ENCODE measurements around the gene MOSPD2.

Gene MOSPD2

GRCh38 chrX:14872851-14873675 lies at the start of gene MOSPD2, which contains the start of gene FANCB:
Gene MOSPD2 (plus strand): TSS chrX:14873421. CDS start chrX:14873529, 108 bp downstream.
Gene FANCB (minus strand): TSS chrX:14873069. CDS start chrX:14865510, 7,559 bp downstream.
- peak; percentile 16 for DNase-seq

- no peak for DNase-seq
Measured at GRCh38 chrX:14825851-14826250, 47.4 kb upstream of the MOSPD2 start.

GRCh38 chrX:14826319-14826718 lies 46.9 kb upstream of the MOSPD2 start:
- DNase-seq, result no peak

GRCh38 chrX:14829643-14830042 lies 43.6 kb upstream of the MOSPD2 start:
- DNase-seq, result no peak

- no peak for DNase-seq
Measured at GRCh38 chrX:14832151-14832550, 41.1 kb upstream of the MOSPD2 start.

GRCh38 chrX:14832586-14832985 lies 40.6 kb upstream of the MOSPD2 start:
- no peak for DNase-seq

GRCh38 chrX:14837155-14837554 lies 36.1 kb upstream of the MOSPD2 start:
- no peak for DNase-seq

- no peak for DNase-seq
Measured at GRCh38 chrX:14843666-14844065, 29.6 kb upstream of the MOSPD2 start.

- no peak for DNase-seq
Measured at GRCh38 chrX:14851526-14851925, 21.7 kb upstream of the MOSPD2 start.

- no peak for DNase-seq
Measured at GRCh38 chrX:14864631-14865030, 8.6 kb upstream of the MOSPD2 start.

GRCh38 chrX:14865201-14865600 lies 8.0 kb upstream of the MOSPD2 start:
- no peak for DNase-seq

- DNase-seq, result no peak
Measured at GRCh38 chrX:14871767-14872166, 1.5 kb upstream of the MOSPD2 start.

- DNase-seq, result no peak
Measured at GRCh38 chrX:14872355-14872754, 866 bp upstream of the MOSPD2 start.

GRCh38 chrX:14873676-14874049 lies 442 bp downstream of the MOSPD2 start:
- DNase-seq, result no peak

GRCh38 chrX:14875624-14876023 lies 2.4 kb downstream of the MOSPD2 start:
- DNase-seq, result no peak

- no peak for DNase-seq
Measured at GRCh38 chrX:14883826-14884225, 10.6 kb downstream of the MOSPD2 start.

GRCh38 chrX:14884714-14885113 lies 11.5 kb downstream of the MOSPD2 start:
- DNase-seq, result no peak

GRCh38 chrX:14886252-14886651 lies 13.0 kb downstream of the MOSPD2 start:
- DNase-seq, result no peak

GRCh38 chrX:14896273-14896672 lies 23.1 kb downstream of the MOSPD2 start:
- no peak for DNase-seq

- no peak for DNase-seq
Measured at GRCh38 chrX:14897042-14897441, 23.8 kb downstream of the MOSPD2 start.

GRCh38 chrX:14899607-14900006 lies 26.4 kb downstream of the MOSPD2 start:
- no peak for DNase-seq

GRCh38 chrX:14902537-14902936 lies 29.3 kb downstream of the MOSPD2 start:
- no peak for DNase-seq

GRCh38 chrX:14903891-14904290 lies 30.7 kb downstream of the MOSPD2 start:
- DNase-seq, result no peak

GRCh38 chrX:14913241-14913640 lies 40.0 kb downstream of the MOSPD2 start:
- no peak for DNase-seq

GRCh38 chrX:14915596-14915995 lies 42.4 kb downstream of the MOSPD2 start:
- no peak for DNase-seq

Measured in cortex of kidney (tissue), 1 donor.